Caki2 (cell line): ENCODE data around the gene PTPRJ. TPM values are rescaled to one million over a fixed set of nuclear protein-coding genes. Genes with fewer than 3 reads are reported as not detected.

Experiments used
- DNase-seq: peaks from one replicate; pipeline ENCODE4 v3.0.0-alpha.2; 2015; ENCODE audit warnings: low read depth
- in situ Hi-C: cut with HindIII; loops from 2 replicates; pipeline ENCODE4 v1.10.0; 2016; ENCODE audit warnings: low sequenced_read_pairs, low pct_unique_long_range_greater_than_20kb, mixed read lengths
- total RNA-seq: library from RNA; depleted of rRNA; stranded (reverse); fragments of >200 nt; shearing (Covaris generic); gene quantifications from 2 replicates; pipeline ENCODE4 v1.2.3, GENCODE V29; 2014; ENCODE audit warnings: low replicate concordance

Gene PTPRJ
- total RNA-seq, 1 experiment from 2014 or later, result 33.3 TPM

- in situ Hi-C loops, result no loop called here
- DNase-seq, result no peak
These were observed 45.6 kb downstream of the PTPRJ start for GRCh38 chr11:48025984-48026340.

- in situ Hi-C loops, result no loop called here
- no peak for DNase-seq
These were observed 48.7 kb downstream of the PTPRJ start for GRCh38 chr11:48028914-48029680.

- in situ Hi-C loops, result no loop called here
- DNase-seq, result no peak
These were observed 49.4 kb downstream of the PTPRJ start for GRCh38 chr11:48029681-48030290.

GRCh38 chr11:48031602-48032001 is 51.2 kb downstream of the PTPRJ start:
- in situ Hi-C loops, result no loop called here
- DNase-seq, result no peak

- no peak for DNase-seq
- in situ Hi-C loops, result no loop called here
These were observed 52.4 kb downstream of the PTPRJ start for GRCh38 chr11:48032721-48033120.

- DNase-seq, result no peak
- in situ Hi-C loops, result no loop called here
These were observed 53.6 kb downstream of the PTPRJ start for GRCh38 chr11:48033918-48034341.

- DNase-seq, result no peak
- in situ Hi-C loops, result no loop called here
These were observed 54.8 kb downstream of the PTPRJ start for GRCh38 chr11:48034926-48035871.

- DNase-seq, result no peak
- in situ Hi-C loops, result no loop called here
These were observed 55.7 kb downstream of the PTPRJ start for GRCh38 chr11:48036011-48036410.

- in situ Hi-C loops, result no loop called here
- no peak for DNase-seq
These were observed 56.1 kb downstream of the PTPRJ start for GRCh38 chr11:48036466-48036865.

GRCh38 chr11:48037709-48038468 is 57.5 kb downstream of the PTPRJ start:
- in situ Hi-C loops, result no loop called here
- no peak for DNase-seq

- in situ Hi-C loops, result no loop called here
- DNase-seq, result no peak
These were observed 60.6 kb downstream of the PTPRJ start for GRCh38 chr11:48040830-48041444.

- in situ Hi-C loops, result no loop called here
- DNase-seq, result no peak
These were observed 61.7 kb downstream of the PTPRJ start for GRCh38 chr11:48041877-48042695.

- in situ Hi-C loops, result no loop called here
- no peak for DNase-seq
These were observed 63.0 kb downstream of the PTPRJ start for GRCh38 chr11:48043111-48043990.

GRCh38 chr11:48043991-48044512 is 63.7 kb downstream of the PTPRJ start:
- DNase-seq, result no peak
- in situ Hi-C loops, result no loop called here

GRCh38 chr11:48044577-48044976 is 64.2 kb downstream of the PTPRJ start:
- in situ Hi-C loops, result no loop called here
- no peak for DNase-seq

GRCh38 chr11:48045536-48045935 is 65.2 kb downstream of the PTPRJ start:
- DNase-seq, result no peak
- in situ Hi-C loops, result no loop called here
